ENCODE results near the gene EBF3.

Gene EBF3

GRCh38 chr10:129978980-129979379 is 14.9 kb upstream of the EBF3 start:
- H3K4me3 ChIP-seq (ENCODE audit: low read depth, low read length): no peak overlapping the region
- no peak for TF ChIP-seq CTCF (IDR thresholded peaks at IDR 0.05; ENCODE audit: borderline replicate concordance, insufficient read depth, low read depth, low read length)

- no peak for TF ChIP-seq CTCF (IDR thresholded peaks at IDR 0.05; ENCODE audit: borderline replicate concordance, insufficient read depth, low read depth, low read length)
- H3K4me3 ChIP-seq (ENCODE audit: low read depth, low read length): no peak overlapping the region
These were observed 14.2 kb upstream of the EBF3 start for GRCh38 chr10:129978322-129978721.

- H3K4me3 ChIP-seq (ENCODE audit: low read depth, low read length): no peak overlapping the region
- no peak for TF ChIP-seq CTCF (IDR thresholded peaks at IDR 0.05; ENCODE audit: borderline replicate concordance, insufficient read depth, low read depth, low read length)
These were observed 13.7 kb upstream of the EBF3 start for GRCh38 chr10:129977794-129978193.

- no peak overlapping the region for H3K4me3 ChIP-seq (ENCODE audit: low read depth, low read length)
- TF ChIP-seq CTCF (IDR thresholded peaks at IDR 0.05; ENCODE audit: borderline replicate concordance, insufficient read depth, low read depth, low read length): no peak
These were observed 9.6 kb upstream of the EBF3 start for GRCh38 chr10:129973674-129974059.

DNA sequence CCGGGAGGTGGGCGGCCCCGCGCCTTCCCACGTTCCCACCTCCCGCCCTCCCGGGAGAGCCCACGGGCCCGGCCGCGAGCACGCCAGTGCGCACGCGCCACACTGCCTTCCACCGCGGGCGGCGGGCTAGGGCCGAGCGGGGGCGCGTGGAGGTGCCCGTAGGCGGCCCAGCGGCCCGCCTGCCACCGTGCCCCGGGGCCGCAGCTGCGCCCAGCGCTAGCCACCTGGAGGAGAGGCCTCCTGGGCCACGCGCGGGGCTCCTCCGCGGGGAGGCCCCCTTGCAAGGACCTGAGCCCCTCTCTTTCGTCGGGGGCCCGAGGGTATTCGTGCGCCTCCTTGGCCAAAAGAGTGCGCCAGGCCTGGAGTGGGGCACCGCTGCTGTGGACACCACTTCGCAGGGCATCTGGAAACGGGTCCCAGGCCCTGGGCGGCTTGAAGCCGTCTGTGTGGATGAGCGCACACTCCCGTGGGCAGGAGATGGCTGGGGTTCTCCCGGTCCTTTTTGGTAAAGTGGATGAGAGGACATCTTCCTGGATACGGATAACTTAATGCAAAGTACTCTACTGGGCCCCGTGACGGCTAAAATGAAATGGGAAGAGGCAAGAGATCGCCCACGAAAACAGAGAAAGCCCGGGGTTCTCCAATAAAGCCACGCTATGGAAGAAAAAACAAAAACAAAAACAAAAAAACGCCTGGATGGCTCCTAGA is 9.0 kb upstream of the EBF3 start:
- no peak overlapping the region for H3K4me3 ChIP-seq (ENCODE audit: low read depth, low read length)
- no peak for TF ChIP-seq CTCF (IDR thresholded peaks at IDR 0.05; ENCODE audit: borderline replicate concordance, insufficient read depth, low read depth, low read length)

- no peak for TF ChIP-seq CTCF (IDR thresholded peaks at IDR 0.05; ENCODE audit: borderline replicate concordance, insufficient read depth, low read depth, low read length)
- no peak overlapping the region for H3K4me3 ChIP-seq (ENCODE audit: low read depth, low read length)
These were observed 8.3 kb upstream of the EBF3 start for GRCh38 chr10:129972145-129972965.

Data from GM12875 (cell line).